Measurements from ENCODE around the gene EML6.

Gene EML6

DNA sequence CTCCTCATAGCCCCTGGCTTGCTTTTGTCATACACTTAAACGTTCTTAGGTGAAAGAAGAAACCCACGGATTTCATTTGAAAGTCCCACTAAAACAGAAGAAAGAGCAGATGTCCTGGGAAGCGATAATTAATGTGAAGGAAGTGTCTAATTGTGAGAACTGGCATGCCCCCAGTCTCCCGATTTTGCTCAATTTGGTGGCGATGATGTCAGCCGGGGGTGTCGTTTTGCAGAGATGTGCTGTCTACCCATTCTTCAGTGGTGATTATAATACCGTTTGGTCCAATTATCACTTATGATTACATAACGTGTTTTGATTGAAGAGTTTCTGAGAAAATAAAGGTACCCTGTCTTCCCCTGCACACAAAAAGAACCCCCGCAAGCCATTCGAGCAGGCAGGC lies 223.7 kb downstream of the EML6 start:
- no peak for DNase-seq (ENCODE audit: low spot score)

DNA sequence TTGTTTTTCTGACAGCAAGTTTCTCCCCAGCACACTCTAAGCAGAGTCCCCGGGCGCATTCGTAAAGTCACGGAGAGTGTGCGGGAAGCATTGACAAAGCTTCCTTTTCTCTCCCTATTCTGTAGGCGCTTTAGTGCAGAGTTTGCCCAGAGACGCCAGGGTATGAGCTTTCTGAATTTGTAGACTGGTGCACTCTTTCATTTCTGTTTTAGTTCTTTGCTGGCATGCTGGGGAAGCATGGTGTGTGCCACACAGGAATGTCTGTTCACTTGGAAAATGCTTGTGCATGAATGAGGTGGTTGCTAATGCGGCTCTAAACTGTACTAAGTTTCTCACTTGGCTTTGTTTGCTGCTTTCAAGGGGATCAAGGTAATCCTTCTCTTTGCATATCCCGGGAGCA lies 224.2 kb downstream of the EML6 start:
- no peak for DNase-seq (ENCODE audit: low spot score)

DNA sequence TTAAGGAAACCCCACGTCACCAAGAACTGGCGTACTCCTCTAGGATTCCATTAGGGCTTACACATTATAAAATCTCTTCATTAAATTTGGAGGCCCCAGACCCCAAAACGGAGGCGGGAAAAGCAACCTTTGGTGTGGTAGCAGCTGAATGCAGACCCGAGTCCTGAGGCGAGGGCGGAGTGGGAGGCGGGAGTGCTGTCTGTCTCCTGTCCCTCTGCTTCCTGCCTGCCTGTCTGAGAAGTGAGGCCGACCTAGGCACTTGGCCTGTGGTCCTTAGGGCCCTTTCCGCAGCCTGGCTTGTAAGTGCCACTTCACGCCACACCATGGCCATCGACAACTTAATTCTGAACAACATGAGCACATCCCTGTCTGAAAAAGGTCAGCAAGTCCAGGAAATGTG lies 224.7 kb downstream of the EML6 start:
- DNase-seq (ENCODE audit: low spot score): no peak

DNA sequence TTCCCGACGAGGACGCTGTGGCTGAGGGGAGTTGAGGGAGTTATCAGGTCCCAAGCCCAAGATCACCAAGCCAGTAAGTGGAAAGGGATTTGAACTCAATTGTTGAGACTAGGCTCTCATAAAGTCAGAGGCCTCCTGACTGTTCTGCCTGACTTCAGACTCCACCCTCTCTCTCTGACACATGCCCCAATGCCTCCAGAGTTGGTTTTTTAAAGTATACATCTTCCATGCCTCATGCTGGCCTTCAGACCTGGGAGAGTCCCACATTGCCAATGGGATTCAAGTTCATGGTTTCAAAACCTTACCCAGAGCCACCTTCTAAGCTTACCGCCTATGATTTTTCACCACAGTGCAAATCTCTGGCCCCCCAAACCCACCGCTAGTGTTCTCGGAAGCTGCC lies 226.0 kb downstream of the EML6 start:
- DNase-seq (ENCODE audit: low spot score): no peak

DNA sequence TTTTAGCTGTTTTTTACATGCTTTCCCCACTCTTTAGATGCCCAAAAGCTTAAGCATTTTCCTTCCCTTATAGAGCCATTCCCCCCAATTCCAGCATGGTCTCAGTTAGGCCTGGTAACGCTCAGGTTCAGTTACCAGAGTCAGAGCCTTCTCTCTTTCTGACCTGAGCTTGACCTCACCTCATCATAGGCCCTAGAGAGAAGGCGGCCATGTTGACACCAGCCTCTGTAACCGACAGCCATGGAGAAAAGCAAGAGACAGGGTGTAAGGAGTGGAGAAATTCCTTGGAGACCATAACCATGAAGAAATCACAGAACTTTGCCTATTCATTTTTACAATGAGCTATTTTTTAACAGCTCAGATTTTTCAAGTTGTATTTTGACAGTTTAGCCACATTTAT lies 227.3 kb downstream of the EML6 start:
- no peak for DNase-seq (ENCODE audit: low spot score)

DNA sequence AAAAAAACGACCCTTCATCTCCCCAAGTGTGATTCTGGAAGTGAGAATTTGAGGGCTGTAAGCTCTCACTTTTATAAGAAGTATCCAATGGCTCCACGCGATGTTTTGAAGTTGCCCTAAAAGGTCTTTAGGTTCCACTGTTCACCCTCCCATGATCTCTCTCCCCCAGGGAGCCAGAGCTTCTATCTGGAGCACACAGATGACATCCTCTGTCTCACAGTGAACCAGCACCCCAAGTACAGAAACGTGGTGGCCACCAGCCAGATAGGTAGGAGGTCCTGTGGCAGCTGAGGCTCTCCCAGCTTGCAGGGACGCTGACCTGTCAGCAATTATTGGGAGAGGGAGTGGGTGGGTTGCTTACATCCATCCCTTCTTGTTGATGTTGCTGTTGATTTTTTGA lies 229.0 kb downstream of the EML6 start:
- peak; percentile 22 for DNase-seq (ENCODE audit: low spot score)

DNA sequence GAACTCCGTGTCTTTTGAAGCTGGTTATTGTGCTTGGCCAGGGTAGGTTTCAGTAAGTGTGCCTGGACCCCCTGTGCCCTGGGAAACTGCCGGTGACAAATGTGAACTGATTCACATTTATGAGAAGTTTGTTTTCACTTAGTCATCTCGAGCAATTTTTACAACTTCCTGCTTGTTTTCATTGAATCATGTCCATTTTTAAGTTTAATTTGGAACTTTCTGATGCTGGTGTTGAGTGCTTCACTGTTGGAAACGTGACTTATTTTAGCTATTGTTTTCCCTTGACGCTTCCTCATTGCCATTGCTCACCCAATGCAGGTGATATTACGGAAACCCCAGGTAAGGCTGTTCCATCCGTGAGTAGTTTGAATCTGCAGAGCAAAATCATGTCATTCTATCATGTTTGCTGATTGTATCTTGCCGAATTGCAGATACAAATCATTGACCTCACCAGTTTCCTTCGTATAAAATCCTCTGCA lies 229.6 kb downstream of the EML6 start:
- DNase-seq (ENCODE audit: low spot score): peak; percentile 78

DNA sequence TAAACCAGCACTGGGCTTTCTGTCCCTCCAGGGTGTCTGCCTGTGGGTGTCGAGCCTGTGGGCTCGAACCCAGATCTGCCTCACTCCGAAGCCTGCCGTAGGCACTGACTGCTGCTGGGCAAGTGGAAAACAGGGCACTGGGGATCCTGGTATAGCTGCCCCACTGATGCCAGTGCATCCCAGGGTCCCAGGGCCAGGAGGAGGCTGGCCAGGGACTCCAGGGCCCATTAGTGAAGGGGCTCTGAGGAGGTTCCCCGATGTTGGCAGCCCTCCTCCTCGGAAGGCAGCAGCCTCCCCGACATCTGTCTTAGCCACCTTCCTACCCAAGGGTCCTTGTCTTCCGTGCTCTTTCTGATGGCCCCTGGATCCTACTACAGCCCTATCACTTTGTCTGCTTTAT lies 230.7 kb downstream of the EML6 start:
- no peak for DNase-seq (ENCODE audit: low spot score)

DNA sequence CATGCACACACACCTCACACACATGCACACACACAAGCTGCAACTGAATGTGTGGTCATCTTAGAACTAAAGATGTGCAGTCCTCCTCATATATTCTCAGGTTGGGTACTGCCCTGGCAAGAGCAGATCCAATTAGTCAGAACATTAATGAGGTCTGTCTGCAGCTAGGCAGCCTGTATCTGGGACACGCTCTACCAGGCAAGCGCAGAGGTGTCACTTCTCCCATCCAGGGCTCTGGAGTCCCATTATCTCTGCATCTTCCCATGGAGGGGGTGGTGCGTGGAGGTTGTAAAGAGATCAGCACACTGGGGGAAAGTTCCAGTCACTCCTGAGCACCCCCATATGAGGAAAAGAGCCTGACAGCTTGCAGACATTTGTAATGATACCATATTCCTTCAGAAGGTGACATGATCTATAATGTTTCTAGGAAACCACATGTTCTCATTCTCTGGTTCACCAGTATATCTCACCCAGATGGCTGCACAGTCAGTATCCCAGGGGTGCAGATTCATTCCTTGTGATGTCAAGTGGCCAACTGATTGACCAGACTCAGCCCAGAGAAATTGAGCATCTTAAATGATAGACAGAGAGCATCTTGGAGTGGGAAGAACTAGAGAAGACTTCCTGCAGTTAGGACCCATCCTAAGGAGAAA lies 231.4 kb downstream of the EML6 start:
- no peak for DNase-seq (ENCODE audit: low spot score)

DNA sequence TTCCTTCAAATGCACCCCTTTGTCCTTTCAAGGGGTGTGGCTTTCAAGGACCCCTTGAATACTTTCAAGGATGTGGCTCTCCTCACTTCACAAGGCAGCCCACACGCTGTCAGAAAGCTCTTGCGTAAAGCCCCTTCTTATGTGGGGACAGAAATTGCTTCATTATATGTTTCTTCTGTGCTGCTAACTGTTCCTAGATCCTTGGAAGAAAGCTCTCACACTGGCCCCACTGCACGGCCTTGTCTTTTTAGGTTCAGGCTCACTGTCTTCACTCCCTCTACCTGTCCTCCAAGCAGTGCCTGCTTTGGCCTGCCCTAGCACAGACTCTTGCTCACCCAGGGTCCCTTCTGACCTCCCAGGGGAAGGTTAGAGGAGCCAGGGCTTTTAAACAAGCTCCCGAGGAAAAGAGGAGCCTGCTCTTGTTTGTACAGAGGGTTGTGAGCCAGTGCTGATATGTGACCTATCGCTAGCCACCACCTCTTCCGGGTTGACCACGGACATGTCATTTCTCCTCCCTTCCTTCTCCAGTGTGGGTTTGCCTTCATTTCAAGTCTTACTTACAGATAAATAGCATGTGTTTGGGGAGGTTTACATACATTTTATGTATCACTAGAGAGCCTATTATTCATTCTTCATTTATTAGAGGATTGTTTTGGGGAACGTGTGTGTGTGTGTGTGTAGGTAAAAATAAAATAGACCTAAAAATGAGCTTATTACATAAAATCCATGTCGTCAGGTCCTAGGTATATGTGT lies 232.1 kb downstream of the EML6 start:
- peak; percentile 65 for DNase-seq (ENCODE audit: low spot score)

DNA sequence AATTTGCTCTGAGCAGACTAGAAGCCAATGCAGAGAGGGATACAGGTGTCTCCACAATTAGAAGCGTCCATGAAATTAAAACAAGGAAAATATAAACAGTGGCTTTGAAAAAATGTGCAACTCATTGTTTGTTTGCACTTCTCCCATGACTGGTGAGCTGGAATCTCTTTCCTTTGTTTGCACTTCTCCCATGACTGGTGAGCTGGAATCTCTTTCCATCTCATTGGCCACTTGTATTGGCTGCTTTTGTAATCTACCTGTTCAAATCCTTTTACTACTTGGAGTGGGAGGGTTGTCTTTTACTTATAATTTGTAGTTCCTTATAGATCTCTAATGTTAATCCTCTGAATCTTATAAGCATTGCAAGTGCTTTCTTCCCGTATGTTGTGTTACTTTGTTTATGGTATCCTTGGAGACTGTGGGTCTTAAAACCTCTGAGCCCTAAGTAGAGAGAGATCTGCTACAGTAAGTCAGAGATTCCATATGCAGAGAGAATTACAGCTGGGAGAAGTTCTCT lies 232.7 kb downstream of the EML6 start:
- DNase-seq (ENCODE audit: low spot score): peak; percentile 50

DNA sequence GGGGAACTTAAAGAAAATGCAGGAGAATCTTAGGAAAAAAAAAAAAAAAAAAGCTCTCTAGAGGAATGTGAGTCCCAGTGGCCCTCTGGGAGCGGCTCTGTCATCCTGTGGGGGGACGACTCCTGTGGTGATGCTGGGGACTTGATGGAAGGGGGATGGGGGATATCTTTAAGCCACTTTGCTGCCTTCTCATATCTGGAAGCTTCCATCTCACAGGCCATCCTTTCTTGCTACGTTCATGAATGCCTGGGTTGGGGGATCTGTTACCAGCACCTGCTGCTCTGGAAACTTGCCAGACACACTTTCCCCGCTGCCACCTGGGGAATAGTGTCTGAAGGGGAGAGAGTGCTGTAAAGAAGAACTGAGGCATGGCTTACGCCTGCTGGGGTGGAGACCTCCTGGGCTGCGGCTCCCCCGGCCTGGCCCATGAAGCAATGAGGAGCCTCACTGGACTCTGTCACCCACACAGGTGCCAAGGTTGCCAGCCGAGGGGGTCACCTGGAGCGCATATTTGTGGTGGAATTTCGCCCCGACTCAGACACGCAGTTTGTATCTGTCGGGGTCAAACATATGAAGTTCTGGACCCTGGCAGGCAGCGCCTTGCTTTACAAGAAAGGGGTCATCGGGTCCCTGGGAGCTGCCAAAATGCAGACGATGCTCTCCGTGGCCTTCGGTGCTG lies 234.0 kb downstream of the EML6 start:
- DNase-seq (ENCODE audit: low spot score): no peak

DNA sequence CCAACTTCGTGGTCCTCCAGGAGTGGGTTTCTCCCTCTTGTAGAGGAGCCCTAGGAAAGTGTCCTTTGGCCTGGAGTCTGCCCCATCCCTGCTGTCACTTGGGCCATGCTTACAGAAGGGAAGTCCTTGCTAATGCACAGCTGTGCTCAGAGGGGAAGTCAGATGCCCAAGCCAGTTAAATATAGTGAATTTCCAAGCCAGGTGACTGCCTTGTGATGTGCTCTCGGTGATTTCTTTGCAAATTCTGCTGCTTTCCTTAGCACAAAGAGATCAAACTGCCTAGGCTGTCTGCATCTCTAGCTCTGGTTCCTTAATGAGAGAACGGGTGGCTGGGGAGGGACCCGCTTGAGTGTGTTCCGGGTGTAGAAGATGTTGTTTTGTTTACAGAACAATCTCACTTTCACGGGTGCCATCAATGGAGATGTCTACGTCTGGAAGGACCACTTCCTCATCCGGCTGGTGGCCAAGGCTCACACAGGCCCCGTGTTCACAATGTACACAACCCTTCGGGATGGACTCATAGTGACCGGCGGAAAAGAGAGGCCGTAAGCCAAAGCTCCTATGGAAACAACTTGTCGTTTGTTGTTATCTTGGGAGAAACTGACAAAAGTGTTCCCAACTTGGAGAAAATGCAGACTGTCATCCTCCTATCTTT lies 235.4 kb downstream of the EML6 start:
- DNase-seq (ENCODE audit: low spot score): no peak

DNA sequence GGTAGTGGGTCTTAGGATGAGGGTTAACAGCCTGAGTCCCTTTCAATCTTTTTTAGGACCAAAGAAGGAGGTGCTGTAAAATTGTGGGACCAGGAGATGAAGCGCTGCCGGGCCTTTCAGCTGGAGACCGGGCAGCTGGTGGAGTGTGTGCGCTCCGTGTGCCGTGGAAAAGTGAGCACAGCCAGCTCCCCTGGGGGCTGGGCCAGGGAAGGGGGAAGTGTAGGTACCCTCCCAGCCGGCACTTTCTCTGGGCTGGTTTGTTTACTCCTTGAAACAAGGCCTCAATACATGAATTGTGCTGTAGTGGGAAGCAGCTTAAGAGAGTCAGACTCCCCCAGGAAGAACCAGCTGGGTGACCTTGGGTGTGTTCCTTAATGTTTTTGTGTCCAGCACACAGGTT lies 236.7 kb downstream of the EML6 start:
- no peak for DNase-seq (ENCODE audit: low spot score)

DNA sequence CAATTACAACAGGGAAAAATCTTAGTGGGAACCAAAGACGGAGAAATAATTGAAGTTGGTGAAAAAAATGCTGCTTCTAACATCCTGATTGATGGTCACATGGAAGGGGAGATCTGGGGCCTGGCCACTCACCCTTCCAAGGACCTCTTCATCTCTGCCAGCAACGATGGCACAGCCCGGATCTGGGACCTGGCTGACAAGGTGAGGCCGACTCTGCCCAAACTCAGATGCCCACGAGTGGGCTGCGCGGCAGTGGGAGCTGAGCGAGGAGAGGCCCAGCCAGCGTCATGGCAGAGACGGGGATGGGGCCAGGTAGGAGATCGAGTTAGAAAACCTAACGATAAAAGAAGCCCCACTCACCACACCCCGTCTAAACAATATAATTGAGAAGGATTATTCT lies 239.0 kb downstream of the EML6 start:
- no peak for DNase-seq (ENCODE audit: low spot score)

DNA sequence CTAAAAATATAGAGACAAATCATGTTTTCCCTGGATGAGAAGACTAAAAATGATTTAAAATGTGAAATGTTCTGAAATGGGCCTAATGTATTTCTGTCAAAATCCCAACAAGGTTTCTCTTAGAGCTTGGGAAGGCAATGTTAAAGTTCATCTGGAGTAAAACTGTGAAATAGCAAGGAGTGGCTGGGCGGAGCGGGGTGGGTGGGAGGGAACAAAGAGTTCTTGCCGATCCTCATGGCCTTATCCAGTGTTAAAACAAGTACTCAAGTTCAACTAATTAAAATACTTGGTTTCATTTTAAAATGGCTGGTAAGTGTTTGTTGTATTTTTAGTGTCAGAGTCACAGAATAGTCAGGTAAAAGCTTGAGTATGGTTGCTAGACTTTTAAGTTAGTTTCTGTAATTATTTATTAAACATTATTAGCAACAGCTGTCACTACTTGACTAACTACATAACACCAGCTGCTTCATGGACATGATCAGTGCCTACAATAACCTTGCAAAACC lies 239.5 kb downstream of the EML6 start:
- DNase-seq (ENCODE audit: low spot score): peak; percentile 47

DNA sequence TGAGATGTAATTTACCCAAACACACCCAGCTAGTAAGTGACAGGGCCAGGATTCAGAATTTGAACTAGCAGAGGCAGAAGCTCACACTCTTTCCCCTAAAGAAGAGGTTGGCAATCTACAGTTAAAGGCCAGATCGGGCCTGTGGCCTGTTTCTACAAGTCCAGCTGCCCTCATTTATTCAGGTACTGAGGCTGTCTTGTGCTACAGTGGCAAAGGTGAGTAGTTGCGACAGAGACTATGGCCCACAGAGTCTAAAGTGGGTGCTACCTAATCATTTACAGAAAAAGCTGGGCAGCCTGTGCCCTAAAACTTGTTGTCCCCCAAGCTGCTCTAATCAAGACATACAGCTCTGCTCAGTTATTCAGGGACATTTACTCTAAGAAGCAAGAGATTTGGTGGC lies 240.0 kb downstream of the EML6 start:
- no peak for DNase-seq (ENCODE audit: low spot score)

DNA sequence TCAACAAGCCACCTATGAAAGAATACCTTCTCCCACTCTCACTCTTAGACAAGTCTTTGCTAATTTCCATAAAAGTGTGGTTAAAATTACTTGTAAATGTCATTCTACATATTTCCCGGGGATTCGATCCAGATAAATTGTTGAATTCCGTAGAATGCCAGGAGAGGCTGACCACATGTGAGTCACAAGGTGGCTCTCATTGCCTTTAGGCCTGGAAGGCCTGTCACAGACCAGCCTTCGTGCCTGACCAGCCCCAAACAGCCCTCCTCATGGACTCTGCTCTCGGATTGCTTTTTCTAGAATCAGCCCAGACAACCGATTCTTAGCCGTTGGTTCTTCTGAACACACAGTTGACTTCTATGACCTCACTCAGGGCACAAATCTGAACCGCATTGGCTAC lies 240.8 kb downstream of the EML6 start:
- DNase-seq (ENCODE audit: low spot score): no peak

DNA sequence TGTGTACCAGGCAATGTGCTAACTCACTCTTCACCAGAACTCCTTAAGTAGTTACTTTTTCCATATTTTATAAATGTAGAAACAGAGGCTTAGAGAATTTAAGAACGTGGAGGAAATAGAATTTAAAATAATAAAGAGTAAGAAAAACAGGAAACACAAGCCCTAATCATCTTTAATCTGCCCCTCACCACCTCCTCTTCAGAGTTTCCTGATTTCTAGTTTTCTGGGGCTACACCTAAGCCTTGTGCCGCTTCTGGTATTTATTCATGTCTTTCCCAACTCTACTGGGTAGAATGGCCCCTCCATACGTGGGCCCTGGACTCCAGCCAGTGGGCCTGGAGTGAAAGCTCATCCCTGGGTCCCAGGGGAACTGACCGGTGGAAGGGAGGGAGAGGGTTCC lies 241.4 kb downstream of the EML6 start:
- no peak for DNase-seq (ENCODE audit: low spot score)

DNA sequence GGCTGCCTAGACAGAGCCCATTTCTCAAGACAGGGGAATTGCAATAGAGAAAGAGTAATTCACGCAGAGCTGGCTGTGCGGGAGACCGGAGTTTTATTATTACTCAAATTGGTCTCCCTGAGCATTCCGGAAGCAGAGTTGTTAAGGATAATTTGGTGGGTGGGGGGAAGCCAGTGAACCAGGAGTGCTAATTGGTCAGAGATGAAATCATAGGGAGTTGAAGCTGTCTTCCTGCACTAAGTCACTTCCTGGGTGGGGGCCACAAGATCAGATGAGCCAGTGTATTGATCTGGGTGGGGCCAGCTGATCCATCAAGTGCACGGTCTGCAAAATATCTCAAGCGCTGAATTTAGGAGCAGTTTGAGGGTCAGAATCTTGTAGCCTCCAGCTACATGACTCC lies 242.0 kb downstream of the EML6 start:
- DNase-seq (ENCODE audit: low spot score): no peak

DNA sequence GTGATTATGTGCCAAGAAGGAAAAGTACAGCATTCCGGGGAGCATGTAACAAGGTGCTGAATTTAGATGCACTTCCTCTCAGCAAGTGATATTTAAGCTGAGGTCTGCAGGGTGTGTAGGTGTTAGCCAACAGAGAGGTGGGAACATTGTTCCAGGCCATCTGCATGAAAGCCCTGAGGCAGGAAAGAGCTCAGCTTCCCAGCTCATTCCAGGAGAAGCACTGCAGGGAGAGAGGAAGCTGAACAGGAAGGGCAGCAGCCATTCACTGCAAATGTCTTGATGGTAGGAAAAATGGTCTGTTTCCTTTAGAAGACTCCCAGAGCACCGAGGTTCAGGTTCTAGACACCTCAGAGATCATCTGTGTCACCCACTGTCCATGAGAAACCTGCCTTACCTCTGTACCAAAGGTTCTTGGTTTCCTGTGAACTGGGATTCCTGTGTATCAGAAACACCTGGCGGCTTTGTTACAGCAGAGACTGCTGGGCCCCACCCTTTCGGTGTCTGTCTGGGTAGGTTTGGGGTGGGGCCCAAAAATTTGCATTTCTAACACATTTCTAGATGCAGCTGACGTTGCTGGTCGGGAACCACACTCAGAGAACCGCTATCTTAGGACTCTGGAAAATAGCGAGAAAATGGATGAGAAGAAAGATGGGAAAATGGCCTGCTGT lies 242.8 kb downstream of the EML6 start:
- DNase-seq (ENCODE audit: low spot score): no peak

DNA sequence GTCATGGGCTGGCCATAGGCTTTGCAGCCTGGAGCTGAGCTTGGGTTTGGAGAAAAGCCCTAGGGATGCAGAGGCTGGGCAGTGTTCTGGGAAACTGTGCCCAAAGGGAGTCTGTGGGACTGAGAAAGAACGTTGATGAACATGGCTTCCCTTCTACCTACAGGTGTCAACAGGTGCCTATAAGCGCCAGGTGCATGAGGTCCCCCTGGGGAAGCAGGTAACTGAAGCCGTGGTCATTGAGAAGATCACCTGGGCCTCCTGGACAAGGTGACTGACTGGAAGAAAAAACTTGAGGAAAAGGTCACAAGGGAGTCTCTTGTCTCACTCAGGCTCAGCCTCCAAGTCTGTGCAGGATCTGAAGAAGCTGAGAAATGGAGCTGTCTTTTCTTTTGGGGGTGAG lies 243.4 kb downstream of the EML6 start:
- DNase-seq (ENCODE audit: low spot score): no peak

All from LoVo (cell line).